HT1080 (cell line): Measurements from ENCODE around the gene COL6A2. TPM values are rescaled to one million over a fixed set of nuclear protein-coding genes. Genes with fewer than 3 reads are reported as not detected.
"Not testable (repeated sequence)": the region's sequence is repeated elsewhere in the genome, so short reads cannot be mapped to it uniquely, and the experiment has no call there.

ENCODE experiments used
- DNase-seq: peaks from one replicate; pipeline ENCODE4 v3.0.0-alpha.2; 2015; ENCODE audit warnings: low read depth
- total RNA-seq: library from RNA; depleted of rRNA; stranded (reverse); fragments of >200 nt; shearing (Covaris generic); gene quantifications from 2 replicates; pipeline ENCODE4 v1.2.3, GENCODE V29; 2014

The COL6A2 gene
- total RNA-seq, 1 experiment from 2014 or later: 58.8 TPM

GRCh38 chr21:46078978-46079351 is 18.9 kb upstream of the COL6A2 start:
- no peak for DNase-seq

- DNase-seq: peak; percentile 34
Measured at GRCh38 chr21:46079352-46080170, 18.4 kb upstream of the COL6A2 start.

- no peak for DNase-seq
Measured at GRCh38 chr21:46080171-46081021, 17.5 kb upstream of the COL6A2 start.

GRCh38 chr21:46081022-46081861 is 16.7 kb upstream of the COL6A2 start:
- no peak for DNase-seq

GRCh38 chr21:46081862-46082712 is 15.8 kb upstream of the COL6A2 start:
- no peak for DNase-seq

- no peak for DNase-seq
Measured at GRCh38 chr21:46082713-46082962, 15.3 kb upstream of the COL6A2 start.

- no peak for DNase-seq
Measured at GRCh38 chr21:46082963-46083790, 14.7 kb upstream of the COL6A2 start.

GRCh38 chr21:46083791-46084561 is 13.9 kb upstream of the COL6A2 start:
- no peak for DNase-seq

- DNase-seq: no peak
Measured at GRCh38 chr21:46084709-46085108, 13.2 kb upstream of the COL6A2 start.

- DNase-seq: not testable (repeated sequence)
Measured at GRCh38 chr21:46085259-46085658, 12.7 kb upstream of the COL6A2 start.

- DNase-seq: no peak
Measured at GRCh38 chr21:46087641-46088040, 10.3 kb upstream of the COL6A2 start.

GRCh38 chr21:46088189-46088588 is 9.7 kb upstream of the COL6A2 start:
- DNase-seq: no peak

- no peak for DNase-seq
Measured at GRCh38 chr21:46089285-46089684, 8.6 kb upstream of the COL6A2 start.

GRCh38 chr21:46091118-46091517 is 6.8 kb upstream of the COL6A2 start:
- no peak for DNase-seq

- DNase-seq: no peak
Measured at GRCh38 chr21:46091631-46092025, 6.3 kb upstream of the COL6A2 start.

- peak; percentile 74 for DNase-seq
Measured at GRCh38 chr21:46092026-46092764, 5.7 kb upstream of the COL6A2 start.

GRCh38 chr21:46092811-46093667 is 4.9 kb upstream of the COL6A2 start:
- DNase-seq: no peak
